SK-N-SH (cell line): ENCODE data around the gene CCDC197. TPM values are rescaled to one million over a fixed set of nuclear protein-coding genes. Genes with fewer than 3 reads are reported as not detected.

Source experiments
- CTCF ChIA-PET: fragments of 300-600, 350-600 bp; formaldehyde crosslinking; extraction: SDS; loops from one replicate; lab custom pipeline; 2021; lab: Yijun Ruan, JAX
- POLR2A ChIA-PET: fragments of 350-600 bp; sonication (Branson Sonifier 250); formaldehyde crosslinking; extraction: SDS; loops from one replicate; lab custom pipeline; 2020; ENCODE audit warnings: antibody characterized with exemption, inconsistent platforms; lab: Yijun Ruan, JAX
- DNase-seq: peaks from one replicate; pipeline ENCODE4 v3.0.0; 2012
- H2AFZ ChIP-seq: fragments of 200-600 bp; sonication (generic); 2 replicates; pipeline ENCODE4 v1.8.1; 2016; ENCODE audit warnings: antibody characterized with exemption, mild to moderate bottlenecking, low read depth
- H3F3A ChIP-seq: fragments of 200-600 bp; sonication (generic); replicated peaks from 2 replicates; pipeline ENCODE3; 2016; ENCODE audit warnings: antibody characterized with exemption, mild to moderate bottlenecking; ENCODE audit not compliant: insufficient read depth
- H3K27ac ChIP-seq, 2 experiments: fragments of 200-500 bp in 1 of 2; fragments of 200-600 bp in 1 of 2; sonication (Bioruptor generic) in 1 of 2; sonication (generic), shearing (Covaris generic) in 1 of 2; 2 replicates each; pipeline versions ENCODE4 v1.5.1 to v1.6.1; 2014 to 2016; ENCODE audit warnings: low read depth in 2 of 2, inconsistent platforms in 1 of 2, low read length in 1 of 2, mild to moderate bottlenecking in 1 of 2, mixed read lengths in 1 of 2
- H3K27me3 ChIP-seq: fragments of 200-600 bp; sonication (generic), shearing (Covaris generic); 2 replicates; pipeline ENCODE4 v1.6.1; 2016; ENCODE audit warnings: mixed run types; ENCODE audit not compliant: insufficient read depth
- H3K36me3 ChIP-seq, 2 experiments: fragments of 200-500 bp in 1 of 2; fragments of 200-600 bp in 1 of 2; sonication (Bioruptor generic) in 1 of 2; sonication (generic) in 1 of 2; replicated peaks in 1 of 2; 2 replicates each; pipeline versions ENCODE3 to v1.5.1; 2014 to 2016; ENCODE audit warnings: low read length in 1 of 2, mild to moderate bottlenecking in 1 of 2; ENCODE audit not compliant: insufficient read depth in 2 of 2, control insufficient read depth in 1 of 2
- H3K4me1 ChIP-seq, 2 experiments: fragments of 200-500 bp in 1 of 2; fragments of 200-600 bp in 1 of 2; sonication (Bioruptor generic) in 1 of 2; sonication (generic), shearing (Covaris generic) in 1 of 2; 2 replicates each; pipeline versions ENCODE4 v1.5.1 to v1.6.1; 2014 to 2016; ENCODE audit warnings: low read depth in 1 of 2, low read length in 1 of 2, mixed run types in 1 of 2; ENCODE audit not compliant: insufficient read depth in 2 of 2, control insufficient read depth in 1 of 2
- H3K4me2 ChIP-seq: fragments of 200-600 bp; sonication (generic), shearing (Covaris generic); 2 replicates; pipeline ENCODE4 v1.6.1; 2017; ENCODE audit warnings: mixed run types
- H3K4me3 ChIP-seq, 2 experiments: fragments of 200-500 bp in 1 of 2; fragments of 200-600 bp in 1 of 2; sonication (Bioruptor generic) in 1 of 2; sonication (generic), shearing (Covaris generic) in 1 of 2; 2 replicates each; pipeline versions ENCODE4 v1.5.1 to v1.8.1; 2014 to 2016; ENCODE audit warnings: low read depth in 2 of 2, inconsistent platforms in 1 of 2, low read length in 1 of 2, mild to moderate bottlenecking in 1 of 2, mixed read lengths in 1 of 2, moderate library complexity in 1 of 2
- H3K79me2 ChIP-seq: fragments of 200-600 bp; sonication (generic); 2 replicates; pipeline ENCODE4 v1.8.1; 2017; ENCODE audit warnings: mild to moderate bottlenecking; ENCODE audit not compliant: insufficient read depth
- H3K9ac ChIP-seq: fragments of 200-600 bp; sonication (generic); 2 replicates; pipeline ENCODE4 v1.6.1; 2017; ENCODE audit warnings: mixed run types
- H3K9me2 ChIP-seq: fragments of 200-600 bp; sonication (generic); 2 replicates; pipeline ENCODE4 v1.6.1; 2017; ENCODE audit warnings: mixed run types
- H3K9me3 ChIP-seq: fragments of 200-600 bp; sonication (generic); 2 replicates; pipeline ENCODE4 v1.6.1; 2017; ENCODE audit warnings: mixed run types, mild to moderate bottlenecking, moderate library complexity
- H4K20me1 ChIP-seq: fragments of 200-600 bp; sonication (generic); 2 replicates; pipeline ENCODE4 v1.6.1; 2017; ENCODE audit warnings: mild to moderate bottlenecking, mixed run types; ENCODE audit not compliant: insufficient read depth
- CTCF ChIP-seq: fragments of 200-600 bp; sonication (generic); IDR thresholded peaks from 2 replicates; pipeline ENCODE4 v1.6.1; 2017; ENCODE audit warnings: antibody characterized with exemption, mild to moderate bottlenecking, moderate library complexity
- ELF1 ChIP-seq: IDR thresholded peaks from 2 replicates; pipeline ENCODE4 v1.4.0; 2012
- EZH2phosphoT487 ChIP-seq: fragments of 200-600 bp; sonication (generic); IDR thresholded peaks from 2 replicates; pipeline ENCODE4 v1.6.1; 2017; ENCODE audit warnings: low read depth, mixed run types, mild to moderate bottlenecking, antibody characterized with exemption, moderate library complexity, borderline replicate concordance
- FOSL2 ChIP-seq: IDR thresholded peaks from 2 replicates; pipeline ENCODE4 v1.4.0; 2012; ENCODE audit warnings: low read depth, mild to moderate bottlenecking, moderate library complexity, borderline replicate concordance
- GATA2 ChIP-seq: sonication (generic); formaldehyde crosslinking; IDR thresholded peaks from 2 replicates; pipeline ENCODE4 v1.5.0; 2020; ENCODE audit warnings: mild to moderate bottlenecking, missing genetic modification reagents
- JUND ChIP-seq: IDR thresholded peaks from 2 replicates; pipeline ENCODE4 v1.4.0; 2012
- NFIC ChIP-seq: IDR thresholded peaks from 2 replicates; pipeline ENCODE4 v1.4.0; 2012; ENCODE audit warnings: borderline replicate concordance
- RAD21 ChIP-seq: IDR thresholded peaks from 2 replicates; pipeline ENCODE4 v1.6.1; 2012; ENCODE audit warnings: mild to moderate bottlenecking, low read length
- RXRA ChIP-seq: IDR thresholded peaks from 2 replicates; pipeline ENCODE4 v1.4.0; 2012; ENCODE audit warnings: low read depth, mild to moderate bottlenecking, borderline replicate concordance
- TEAD4 ChIP-seq: IDR thresholded peaks from 2 replicates; pipeline ENCODE4 v1.4.0; 2012; ENCODE audit warnings: mild to moderate bottlenecking, borderline replicate concordance; ENCODE audit not compliant: insufficient read depth
- USF1 ChIP-seq: IDR thresholded peaks from 2 replicates; pipeline ENCODE4 v1.4.0; 2012; ENCODE audit warnings: low read depth, borderline replicate concordance
- polyA plus RNA-seq, 3 experiments: library from polyadenylated mRNA; depleted of rRNA; stranded (reverse); fragments of >200 nt; gene quantifications; 2 replicates each; pipeline ENCODE4 v1.2.3, GENCODE V29; 2012

Gene CCDC197
- polyA plus RNA-seq, 1 of the 3 experiments (the other 2 are of a cell fraction): not detected

- TF ChIP-seq CTCF (no peak), GATA2 (CRISPR knock-in tag) (no peak), USF1 (peak; percentile 52; the same call in 1 of the 2 replicates), RXRA (peak; percentile 99), JUND (peak; percentile 92), RAD21 (no peak), ELF1 (no peak), NFIC (peak; percentile 77), FOSL2 (peak; percentile 94)
Measured at GRCh38 chr14:93959239-93960107, 37.6 kb upstream of the CCDC197 start (continued).

GRCh38 chr14:93960108-93960475, 37.0 kb upstream of the CCDC197 start:
- Histone ChIP-seq H3K9ac (no peak overlapping the region; the same call in 1 of the 2 replicates), H3K4me2 (no peak overlapping the region), H3K27ac (peak overlapping the region in 1 of 2 experiments; percentile 88; a peak in 2 of 4 replicates), H3K79me2 (no peaks in the 10 kb centered on the region), H3K9me2 (no peaks in the 10 kb centered on the region), H3K4me3 (no peak overlapping the region), H3K36me3 (no peaks in the 10 kb centered on the region), H4K20me1 (no peaks in the 10 kb centered on the region), H3K4me1 (peaks cover 3 to 16% of the 10 kb centered on the region in 2 experiments; a peak in 2 of 4 replicates), H3F3A (peaks cover 18% of the 10 kb centered on the region), H2AFZ (no peak overlapping the region; the same call in 1 of the 2 replicates), H3K9me3 (no peaks in the 10 kb centered on the region), H3K27me3 (no peaks in the 10 kb centered on the region)
- no peak for DNase-seq
- CTCF ChIA-PET: interaction anchor here (1.0 to 2.3 kb wide), 5 partner anchors 11 to 176 kb away, joined by 3 to 10 read pairs (median 4); no protein-coding TSS in a partner anchor
- TF ChIP-seq TEAD4 (no peak), EZH2phosphoT487 (no peak), FOSL2 (no peak)
- POLR2A ChIA-PET: no interaction called here
